GM18505 (cell line): ENCODE measurements around the gene HK2.
"Not testable (repeated sequence)": the region's sequence is repeated elsewhere in the genome, so short reads cannot be mapped to it uniquely, and the experiment has no call there.

Source experiments
- ATAC-seq: cut with Tn5 transposase; IDR thresholded peaks from one replicate; pipeline ENCODE4 v1.9.1; 2021; ENCODE audit not compliant: unreplicated experiment
- POLR2A ChIP-seq: IDR thresholded peaks from 4 replicates; pipeline ENCODE4 v1.6.1; 2011; ENCODE audit warnings: borderline replicate concordance; ENCODE audit not compliant: insufficient read depth, insufficient read length; ENCODE audit errors: extremely low read depth

HK2 gene

GRCh38 chr2:74894272-74894981, 60.5 kb downstream of the HK2 start:
- no peak for TF ChIP-seq POLR2A
- no peak for ATAC-seq

GRCh38 chr2:74895001-74895400, 61.1 kb downstream of the HK2 start:
- no peak for TF ChIP-seq POLR2A
- ATAC-seq = no peak

GRCh38 chr2:74896232-74896631, 62.3 kb downstream of the HK2 start:
- ATAC-seq = no peak
- no peak for TF ChIP-seq POLR2A

GRCh38 chr2:74900225-74900624, 66.3 kb downstream of the HK2 start:
- ATAC-seq = not testable (repeated sequence)

GRCh38 chr2:74902281-74902860, 68.4 kb downstream of the HK2 start:
- no peak for TF ChIP-seq POLR2A
- ATAC-seq = no peak

- no peak for ATAC-seq
- no peak for TF ChIP-seq POLR2A
Observed at GRCh38 chr2:74906395-74906794, 72.5 kb downstream of the HK2 start.

- not testable (repeated sequence) for ATAC-seq
Observed at GRCh38 chr2:74907560-74907959, 73.6 kb downstream of the HK2 start.

- TF ChIP-seq POLR2A = no peak
- ATAC-seq = no peak
Observed at GRCh38 chr2:74908748-74909444, 75.0 kb downstream of the HK2 start.

- ATAC-seq = no peak
- TF ChIP-seq POLR2A = no peak
Observed at GRCh38 chr2:74910245-74910644, 76.3 kb downstream of the HK2 start.

GRCh38 chr2:74911061-74911460, 77.1 kb downstream of the HK2 start:
- no peak for TF ChIP-seq POLR2A
- no peak for ATAC-seq

GRCh38 chr2:74915743-74916142, 81.8 kb downstream of the HK2 start:
- TF ChIP-seq POLR2A = no peak
- ATAC-seq = no peak

GRCh38 chr2:74916394-74916793, 82.5 kb downstream of the HK2 start:
- no peak for TF ChIP-seq POLR2A
- ATAC-seq = no peak

- no peak for ATAC-seq
- TF ChIP-seq POLR2A = no peak
Observed at GRCh38 chr2:74917702-74918619, 84.0 kb downstream of the HK2 start.
